Ovary (tissue), 3 donors: Measurements from ENCODE around the gene WDR91.

Source experiments
- EP300 ChIP-seq: sonication (generic); formaldehyde crosslinking; IDR thresholded peaks from one replicate; pipeline ENCODE4 v1.6.1; 2017; ENCODE audit warnings: antibody characterized with exemption
- POLR2A ChIP-seq: fragments of 450-650 bp; IDR thresholded peaks from one replicate; pipeline ENCODE4 v1.6.1; 2017; ENCODE audit warnings: antibody characterized with exemption, mild to moderate bottlenecking, moderate library complexity
- TF ChIP-seq, protein P1 (sequence below), 3 donors: fragments of 450-650 bp in 2 of 3; fragments of 200-600 bp in 1 of 3; IDR thresholded peaks; one replicate each; pipeline versions ENCODE4 v1.5.1 to v1.8.0; 2016 to 2022; ENCODE audit warnings: antibody characterized with exemption in 3 of 3, mild to moderate bottlenecking in 1 of 3
- donor health status: DM: no; HTN: no; CAD: no.

GRCh38 chr7:135169964-135170273 lies 41.4 kb downstream of the WDR91 start:
- no peak for TF ChIP-seq POLR2A
- TF ChIP-seq, protein P1, sequence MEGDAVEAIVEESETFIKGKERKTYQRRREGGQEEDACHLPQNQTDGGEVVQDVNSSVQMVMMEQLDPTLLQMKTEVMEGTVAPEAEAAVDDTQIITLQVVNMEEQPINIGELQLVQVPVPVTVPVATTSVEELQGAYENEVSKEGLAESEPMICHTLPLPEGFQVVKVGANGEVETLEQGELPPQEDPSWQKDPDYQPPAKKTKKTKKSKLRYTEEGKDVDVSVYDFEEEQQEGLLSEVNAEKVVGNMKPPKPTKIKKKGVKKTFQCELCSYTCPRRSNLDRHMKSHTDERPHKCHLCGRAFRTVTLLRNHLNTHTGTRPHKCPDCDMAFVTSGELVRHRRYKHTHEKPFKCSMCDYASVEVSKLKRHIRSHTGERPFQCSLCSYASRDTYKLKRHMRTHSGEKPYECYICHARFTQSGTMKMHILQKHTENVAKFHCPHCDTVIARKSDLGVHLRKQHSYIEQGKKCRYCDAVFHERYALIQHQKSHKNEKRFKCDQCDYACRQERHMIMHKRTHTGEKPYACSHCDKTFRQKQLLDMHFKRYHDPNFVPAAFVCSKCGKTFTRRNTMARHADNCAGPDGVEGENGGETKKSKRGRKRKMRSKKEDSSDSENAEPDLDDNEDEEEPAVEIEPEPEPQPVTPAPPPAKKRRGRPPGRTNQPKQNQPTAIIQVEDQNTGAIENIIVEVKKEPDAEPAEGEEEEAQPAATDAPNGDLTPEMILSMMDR (IDR thresholded peaks at IDR 0.05): no peak
- no peak for TF ChIP-seq EP300
